IPS-15b (cell line): ENCODE measurements around the gene SPINT1.
A peak's percentile ranks its signal among the peaks of the same experiment; 100 is the strongest.

Source experiments
- H3K27me3 ChIP-seq: one replicate; pipeline ENCODE4 v1.6.1; 2013; ENCODE audit warnings: low read length; ENCODE audit not compliant: control insufficient read depth, insufficient read depth
- H3K36me3 ChIP-seq: one replicate; pipeline ENCODE4 v1.6.1; 2013; ENCODE audit warnings: low read length; ENCODE audit not compliant: control insufficient read depth, insufficient read depth
- H3K4me1 ChIP-seq: one replicate; pipeline ENCODE4 v1.6.1; 2013; ENCODE audit warnings: mild to moderate bottlenecking, low read length; ENCODE audit not compliant: control insufficient read depth, insufficient read depth
- H3K4me3 ChIP-seq: one replicate; pipeline ENCODE4 v1.5.1; 2013; ENCODE audit warnings: low read depth, low read length
- H3K9ac ChIP-seq: one replicate; pipeline ENCODE4 v1.6.1; 2013; ENCODE audit warnings: low read depth, mild to moderate bottlenecking, low read length
- H3K9me3 ChIP-seq: one replicate; pipeline ENCODE4 v1.6.1; 2013; ENCODE audit warnings: mild to moderate bottlenecking, low read length; ENCODE audit not compliant: control insufficient read depth, insufficient read depth

Gene SPINT1

GRCh38 chr15:40843885-40844695 lies at the start of gene SPINT1:
SPINT1 (plus strand) TSS chr15:40844048; CDS start chr15:40844555, 507 bp downstream.
- no peaks in the 10 kb centered on the region for H3K9me3 ChIP-seq
- H3K27me3 ChIP-seq, result peaks cover 5% of the 10 kb centered on the region
- peak within 1 kb of the TSS; percentile 76 for H3K9ac ChIP-seq
- peaks cover 24% of the 10 kb centered on the region for H3K4me1 ChIP-seq
- H3K36me3 ChIP-seq, result peaks cover 6% of the 10 kb centered on the region
- H3K4me3 ChIP-seq, result peak within 1 kb of the TSS; percentile 97

- Histone ChIP-seq H3K4me1 (peaks cover 15% of the 10 kb centered on the region), H3K36me3 (no peaks in the 10 kb centered on the region)
These were observed 47.8 kb upstream of the SPINT1 start for GRCh38 chr15:40796041-40796440.

GRCh38 chr15:40796512-40796911 lies 47.3 kb upstream of the SPINT1 start:
- no peak overlapping the region for H3K9ac ChIP-seq
- H3K36me3 ChIP-seq, result no peaks in the 10 kb centered on the region
- no peaks in the 10 kb centered on the region for H3K27me3 ChIP-seq

More at GRCh38 chr15:40796041-40796440, 47.8 kb upstream of the SPINT1 start:
- H3K9me3 ChIP-seq, result no peaks in the 10 kb centered on the region
- no peak overlapping the region for H3K4me3 ChIP-seq
- H3K27me3 ChIP-seq, result no peaks in the 10 kb centered on the region
- no peak overlapping the region for H3K9ac ChIP-seq

GRCh38 chr15:40799523-40799922 lies 44.3 kb upstream of the SPINT1 start:
- no peaks in the 10 kb centered on the region for H3K27me3 ChIP-seq

More at GRCh38 chr15:40796512-40796911, 47.3 kb upstream of the SPINT1 start:
- Histone ChIP-seq H3K9me3 (no peaks in the 10 kb centered on the region), H3K4me3 (no peak overlapping the region), H3K4me1 (peaks cover 15% of the 10 kb centered on the region)

GRCh38 chr15:40803076-40803475 lies 40.8 kb upstream of the SPINT1 start:
- Histone ChIP-seq H3K4me1 (peaks cover 12% of the 10 kb centered on the region), H3K9me3 (no peaks in the 10 kb centered on the region), H3K4me3 (no peak overlapping the region), H3K36me3 (no peaks in the 10 kb centered on the region), H3K27me3 (no peaks in the 10 kb centered on the region), H3K9ac (no peak overlapping the region)

More at GRCh38 chr15:40799523-40799922, 44.3 kb upstream of the SPINT1 start:
- Histone ChIP-seq H3K9me3 (no peaks in the 10 kb centered on the region), H3K4me3 (no peak overlapping the region), H3K36me3 (no peaks in the 10 kb centered on the region), H3K9ac (no peak overlapping the region), H3K4me1 (peaks cover 15% of the 10 kb centered on the region)

- Histone ChIP-seq H3K36me3 (no peaks in the 10 kb centered on the region), H3K27me3 (no peaks in the 10 kb centered on the region), H3K4me1 (peaks cover 8% of the 10 kb centered on the region), H3K9ac (no peak overlapping the region), H3K9me3 (no peaks in the 10 kb centered on the region), H3K4me3 (no peak overlapping the region)
These were observed 40.2 kb upstream of the SPINT1 start for GRCh38 chr15:40803688-40804087.

GRCh38 chr15:40806672-40807027 lies 37.2 kb upstream of the SPINT1 start:
- Histone ChIP-seq H3K4me3 (peak overlapping the region; percentile 95), H3K9ac (peak overlapping the region; percentile 83), H3K27me3 (no peaks in the 10 kb centered on the region), H3K4me1 (no peaks in the 10 kb centered on the region), H3K36me3 (peaks cover 3% of the 10 kb centered on the region), H3K9me3 (no peaks in the 10 kb centered on the region)

- Histone ChIP-seq H3K9me3 (no peaks in the 10 kb centered on the region), H3K9ac (peak within 1 kb of the TSS; percentile 83), H3K4me3 (peak within 1 kb of the TSS; percentile 95), H3K4me1 (no peaks in the 10 kb centered on the region), H3K27me3 (no peaks in the 10 kb centered on the region), H3K36me3 (peaks cover 3% of the 10 kb centered on the region)
These were observed 36.6 kb upstream of the SPINT1 start, which contains the start of the genes DNAJC17 and ZFYVE19 for GRCh38 chr15:40807028-40807887. DNAJC17 (minus strand) TSS chr15:40807473; CDS start chr15:40807446, 27 bp downstream. ZFYVE19 (plus strand) TSS chr15:40807089; CDS start chr15:40807590, 501 bp downstream.

- Histone ChIP-seq H3K9me3 (no peaks in the 10 kb centered on the region), H3K4me1 (no peaks in the 10 kb centered on the region), H3K27me3 (no peaks in the 10 kb centered on the region), H3K36me3 (peaks cover 8% of the 10 kb centered on the region), H3K9ac (peak overlapping the region; percentile 4), H3K4me3 (peak overlapping the region; percentile 95)
These were observed 35.9 kb upstream of the SPINT1 start for GRCh38 chr15:40807888-40808461.

- H3K4me1 ChIP-seq, result no peaks in the 10 kb centered on the region
- H3K4me3 ChIP-seq, result no peak overlapping the region
- H3K27me3 ChIP-seq, result no peaks in the 10 kb centered on the region
- no peak overlapping the region for H3K9ac ChIP-seq
- H3K36me3 ChIP-seq, result peaks cover 10% of the 10 kb centered on the region
- H3K9me3 ChIP-seq, result no peaks in the 10 kb centered on the region
These were observed 34.9 kb upstream of the SPINT1 start for GRCh38 chr15:40808861-40809450.
